NCI-H2171 treated with DMSO at 0.1 percent for 48 hours (cell line): ENCODE measurements around the gene BCAT1.

Source experiments
- DNase-seq: peaks from one replicate; lab custom pipeline; 2025; lab: John Stamatoyannopoulos, UW

BCAT1 gene

GRCh38 chr12:24948757-24949722, at the start of gene BCAT1:
Gene BCAT1, minus strand, starts transcription at chr12:24949101. Its CDS starts 169 bp downstream, at chr12:24948932.
- no peak for DNase-seq

GRCh38 chr12:24997970-24998582, 49.2 kb upstream of the BCAT1 start:
- peak; percentile 18 for DNase-seq

- DNase-seq: no peak
These were observed 48.6 kb upstream of the BCAT1 start for GRCh38 chr12:24997496-24997895.

- no peak for DNase-seq
These were observed 47.9 kb upstream of the BCAT1 start for GRCh38 chr12:24996820-24997219.

GRCh38 chr12:24996102-24996797, 47.3 kb upstream of the BCAT1 start:
- DNase-seq: no peak

- DNase-seq: peak; percentile 26
These were observed 44.9 kb upstream of the BCAT1 start for GRCh38 chr12:24993793-24994192.

- DNase-seq: peak; percentile 77
These were observed 42.5 kb upstream of the BCAT1 start for GRCh38 chr12:24991209-24992049.

- DNase-seq: no peak
These were observed 40.3 kb upstream of the BCAT1 start for GRCh38 chr12:24989216-24989615.

GRCh38 chr12:24982250-24982649, 33.3 kb upstream of the BCAT1 start:
- no peak for DNase-seq

GRCh38 chr12:24979976-24980730, 31.3 kb upstream of the BCAT1 start:
- DNase-seq: no peak

- no peak for DNase-seq
These were observed 30.4 kb upstream of the BCAT1 start for GRCh38 chr12:24979329-24979728.

GRCh38 chr12:24977711-24978110, 28.8 kb upstream of the BCAT1 start:
- no peak for DNase-seq

GRCh38 chr12:24977060-24977459, 28.2 kb upstream of the BCAT1 start:
- DNase-seq: no peak

- DNase-seq: no peak
These were observed 26.5 kb upstream of the BCAT1 start for GRCh38 chr12:24975425-24975824.

GRCh38 chr12:24974216-24974615, 25.3 kb upstream of the BCAT1 start:
- no peak for DNase-seq

GRCh38 chr12:24972078-24972477, 23.2 kb upstream of the BCAT1 start:
- no peak for DNase-seq

- DNase-seq: no peak
These were observed 21.3 kb upstream of the BCAT1 start for GRCh38 chr12:24970177-24970576.

GRCh38 chr12:24966951-24967564, 18.2 kb upstream of the BCAT1 start:
- no peak for DNase-seq

- DNase-seq: no peak
These were observed 15.4 kb upstream of the BCAT1 start for GRCh38 chr12:24964342-24964741.

- DNase-seq: peak; percentile 29
These were observed 11.4 kb upstream of the BCAT1 start for GRCh38 chr12:24960222-24960855.
